ENCODE results near the gene B2M. TPM values are rescaled to one million over a fixed set of nuclear protein-coding genes. Genes with fewer than 3 reads are reported as not detected.
A peak's percentile ranks its signal among the peaks of the same experiment; 100 is the strongest.

The B2M gene
- total RNA-seq, 4 donors from 2014 or later = 2,538 to 3,855 (median 2,897) TPM

- H3K27ac ChIP-seq = peak overlapping the region; percentile 98 to 100 (median 99)
- peaks cover 0 to 17% of the 10 kb centered on the region in 2 donors for H3K4me1 ChIP-seq
- TF ChIP-seq POLR2A (IDR thresholded peaks at IDR 0.05) = peak in 1 of 2 donors; percentile 47
- TF ChIP-seq, protein P1, sequence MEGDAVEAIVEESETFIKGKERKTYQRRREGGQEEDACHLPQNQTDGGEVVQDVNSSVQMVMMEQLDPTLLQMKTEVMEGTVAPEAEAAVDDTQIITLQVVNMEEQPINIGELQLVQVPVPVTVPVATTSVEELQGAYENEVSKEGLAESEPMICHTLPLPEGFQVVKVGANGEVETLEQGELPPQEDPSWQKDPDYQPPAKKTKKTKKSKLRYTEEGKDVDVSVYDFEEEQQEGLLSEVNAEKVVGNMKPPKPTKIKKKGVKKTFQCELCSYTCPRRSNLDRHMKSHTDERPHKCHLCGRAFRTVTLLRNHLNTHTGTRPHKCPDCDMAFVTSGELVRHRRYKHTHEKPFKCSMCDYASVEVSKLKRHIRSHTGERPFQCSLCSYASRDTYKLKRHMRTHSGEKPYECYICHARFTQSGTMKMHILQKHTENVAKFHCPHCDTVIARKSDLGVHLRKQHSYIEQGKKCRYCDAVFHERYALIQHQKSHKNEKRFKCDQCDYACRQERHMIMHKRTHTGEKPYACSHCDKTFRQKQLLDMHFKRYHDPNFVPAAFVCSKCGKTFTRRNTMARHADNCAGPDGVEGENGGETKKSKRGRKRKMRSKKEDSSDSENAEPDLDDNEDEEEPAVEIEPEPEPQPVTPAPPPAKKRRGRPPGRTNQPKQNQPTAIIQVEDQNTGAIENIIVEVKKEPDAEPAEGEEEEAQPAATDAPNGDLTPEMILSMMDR (IDR thresholded peaks at IDR 0.05) = no peak
- WGBS, 2 donors = 13 to 27% methylated on average over 24 of the region's 24 CpGs
- DNase-seq = peak; percentile 62 to 71
- intact Hi-C loops (cut with DNase I) = no loop called here
- peaks cover 20 to 25% of the 10 kb centered on the region in 2 donors for H3K36me3 ChIP-seq
- H3K9me3 ChIP-seq = no peaks in the 10 kb centered on the region
- H3K27me3 ChIP-seq = no peaks in the 10 kb centered on the region
- peak overlapping the region; percentile 83 to 99 (median 98) for H3K4me3 ChIP-seq (replicated peaks in 1 of 3)
These were observed 1.2 kb downstream of the B2M start for GRCh38 chr15:44712346-44713005.

DNA sequence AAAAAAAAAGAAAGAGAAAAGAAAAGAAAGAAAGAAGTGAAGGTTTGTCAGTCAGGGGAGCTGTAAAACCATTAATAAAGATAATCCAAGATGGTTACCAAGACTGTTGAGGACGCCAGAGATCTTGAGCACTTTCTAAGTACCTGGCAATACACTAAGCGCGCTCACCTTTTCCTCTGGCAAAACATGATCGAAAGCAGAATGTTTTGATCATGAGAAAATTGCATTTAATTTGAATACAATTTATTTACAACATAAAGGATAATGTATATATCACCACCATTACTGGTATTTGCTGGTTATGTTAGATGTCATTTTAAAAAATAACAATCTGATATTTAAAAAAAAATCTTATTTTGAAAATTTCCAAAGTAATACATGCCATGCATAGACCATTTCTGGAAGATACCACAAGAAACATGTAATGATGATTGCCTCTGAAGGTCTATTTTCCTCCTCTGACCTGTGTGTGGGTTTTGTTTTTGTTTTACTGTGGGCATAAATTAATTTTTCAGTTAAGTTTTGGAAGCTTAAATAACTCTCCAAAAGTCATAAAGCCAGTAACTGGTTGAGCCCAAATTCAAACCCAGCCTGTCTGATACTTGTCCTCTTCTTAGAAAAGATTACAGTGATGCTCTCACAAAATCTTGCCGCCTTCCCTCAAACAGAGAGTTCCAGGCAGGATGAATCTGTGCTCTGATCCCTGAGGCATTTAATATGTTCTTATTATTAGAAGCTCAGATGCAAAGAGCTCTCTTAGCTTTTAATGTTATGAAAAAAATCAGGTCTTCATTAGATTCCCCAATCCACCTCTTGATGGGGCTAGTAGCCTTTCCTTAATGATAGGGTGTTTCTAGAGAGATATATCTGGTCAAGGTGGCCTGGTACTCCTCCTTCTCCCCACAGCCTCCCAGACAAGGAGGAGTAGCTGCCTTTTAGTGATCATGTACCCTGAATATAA is 2.0 kb downstream of the B2M start:
- 65 to 77% methylated on average over 5 of the region's 5 CpGs for WGBS, 2 donors

GRCh38 chr15:44715142-44715796 is 4.0 kb downstream of the B2M start:
- DNase-seq = no peak
- WGBS, 2 donors = 81 to 82% methylated on average over 6 of the region's 6 CpGs
- Histone ChIP-seq H3K27me3 (no peaks in the 10 kb centered on the region), H3K36me3 (peaks cover 38 to 40% of the 10 kb centered on the region in 2 donors), H3K4me3 (replicated peaks in 1 of 3) (no peak overlapping the region), H3K27ac (peak overlapping the region in 2 of 3 donors; percentile 8 to 99), H3K4me1 (peaks cover 0 to 17% of the 10 kb centered on the region in 2 donors), H3K9me3 (no peaks in the 10 kb centered on the region)
- intact Hi-C loops (cut with DNase I) = no loop called here
- TF ChIP-seq POLR2A (IDR thresholded peaks at IDR 0.05) = no peak
- TF ChIP-seq, protein P1 (IDR thresholded peaks at IDR 0.05) = no peak

More for the DNA sequence above, 2.0 kb downstream of the B2M start:
- no peaks in the 10 kb centered on the region for H3K27me3 ChIP-seq
- H3K4me3 ChIP-seq (replicated peaks in 1 of 3) = peak overlapping the region in 2 of 3 donors; percentile 83 to 98
- intact Hi-C loops (cut with DNase I) = no loop called here
- no peak for DNase-seq
- no peaks in the 10 kb centered on the region for H3K9me3 ChIP-seq
- peak overlapping the region; percentile 98 to 100 (median 99) for H3K27ac ChIP-seq
- no peak for TF ChIP-seq POLR2A (IDR thresholded peaks at IDR 0.05)
- TF ChIP-seq, protein P1 (IDR thresholded peaks at IDR 0.05) = peak in 3 of 6 experiments; percentile 6 to 35 (median 9)
- H3K4me1 ChIP-seq = peaks cover 0 to 17% of the 10 kb centered on the region in 2 donors
- H3K36me3 ChIP-seq = peaks cover 29 to 32% of the 10 kb centered on the region in 2 donors

GRCh38 chr15:44715797-44716334 is 4.5 kb downstream of the B2M start:
- DNase-seq = no peak
- Histone ChIP-seq H3K4me3 (replicated peaks in 1 of 3) (no peak overlapping the region), H3K9me3 (no peaks in the 10 kb centered on the region), H3K4me1 (peaks cover 0 to 17% of the 10 kb centered on the region in 2 donors), H3K27me3 (no peaks in the 10 kb centered on the region), H3K36me3 (peaks cover 38 to 40% of the 10 kb centered on the region in 2 donors), H3K27ac (no peak overlapping the region)
- 89 to 94% methylated on average over 2 of the region's 2 CpGs for WGBS, 2 donors
- intact Hi-C loops (cut with DNase I) = no loop called here
- TF ChIP-seq, protein P1 (IDR thresholded peaks at IDR 0.05) = no peak
- TF ChIP-seq POLR2A (IDR thresholded peaks at IDR 0.05) = no peak

All from thyroid gland (tissue), 4 donors.